Keratinocyte (primary cell): ENCODE measurements around the gene ZNF74. TPM values are rescaled to one million over a fixed set of nuclear protein-coding genes. Genes with fewer than 3 reads are reported as not detected.

ENCODE experiments used
- DNase-seq: peaks from one replicate; pipeline ENCODE4 v3.0.0-alpha.2; 2011; ENCODE audit warnings: low read depth, missing footprints, low spot score
- FAIRE-seq: peaks from 2 replicates; lab custom pipeline; 2011; peaks lifted over from hg19 to GRCh38; lab: Jason Lieb, UNC
- H2AFZ ChIP-seq: 2 replicates; pipeline ENCODE4 v1.6.0; 2012; ENCODE audit warnings: low read length, control low read depth, inconsistent platforms; ENCODE audit not compliant: control insufficient read depth
- H3K27ac ChIP-seq: 2 replicates; pipeline ENCODE4 v1.5.1; 2011; ENCODE audit warnings: low read length; ENCODE audit not compliant: control insufficient read depth, insufficient read depth
- H3K27me3 ChIP-seq: 3 replicates; pipeline ENCODE4 v1.6.0; 2011; ENCODE audit warnings: low read length; ENCODE audit not compliant: control insufficient read depth, insufficient read depth; ENCODE audit errors: extremely low read depth
- H3K36me3 ChIP-seq, 2 experiments: 2 replicates in 1 of 2; 3 replicates in 1 of 2; pipeline ENCODE4 v1.5.1; 2011; ENCODE audit warnings: low read length in 2 of 2, mild to moderate bottlenecking in 1 of 2; ENCODE audit not compliant: control insufficient read depth in 2 of 2, insufficient read depth in 2 of 2; ENCODE audit errors: extremely low read depth in 1 of 2
- H3K4me1 ChIP-seq: 3 replicates; pipeline ENCODE4 v1.5.1; 2011; ENCODE audit warnings: low read length; ENCODE audit not compliant: control insufficient read depth, insufficient read depth; ENCODE audit errors: extremely low read depth
- H3K4me2 ChIP-seq: 3 replicates; pipeline ENCODE4 v1.6.0; 2011; ENCODE audit warnings: low read depth, low read length; ENCODE audit not compliant: control insufficient read depth, insufficient read depth; ENCODE audit errors: extremely low read depth
- H3K4me3 ChIP-seq, 3 experiments: fragments of 200-600 bp in 1 of 3; sonication (generic) in 1 of 3; 2 replicates in 2 of 3; 3 replicates in 1 of 3; pipeline ENCODE4 v1.5.1; 2011 to 2016; ENCODE audit warnings: low read length in 3 of 3, mild to moderate bottlenecking in 3 of 3, control low read depth in 2 of 3, inconsistent platforms in 1 of 3, low read depth in 1 of 3, mixed read lengths in 1 of 3, mixed run types in 1 of 3, moderate library complexity in 1 of 3; ENCODE audit not compliant: control insufficient read depth in 2 of 3, insufficient read depth in 2 of 3; ENCODE audit errors: extremely low read depth in 1 of 3
- H3K79me2 ChIP-seq: 2 replicates; pipeline ENCODE4 v1.6.0; 2012; ENCODE audit warnings: low read length; ENCODE audit not compliant: control insufficient read depth, insufficient read depth
- H3K9ac ChIP-seq: 3 replicates; pipeline ENCODE4 v1.6.0; 2011; ENCODE audit warnings: low read length; ENCODE audit not compliant: control insufficient read depth, insufficient read depth; ENCODE audit errors: extremely low read depth
- H3K9me1 ChIP-seq: 3 replicates; pipeline ENCODE4 v1.6.0; 2011; ENCODE audit warnings: low read length; ENCODE audit not compliant: control insufficient read depth, insufficient read depth; ENCODE audit errors: extremely low read depth
- H3K9me3 ChIP-seq: 2 replicates; pipeline ENCODE4 v1.5.1; 2012; ENCODE audit warnings: low read depth, low read length; ENCODE audit not compliant: control insufficient read depth
- H4K20me1 ChIP-seq: 3 replicates; pipeline ENCODE4 v1.6.0; 2011; ENCODE audit warnings: low read length; ENCODE audit not compliant: control insufficient read depth, insufficient read depth; ENCODE audit errors: extremely low read depth
- CTCF ChIP-seq, 3 experiments: IDR thresholded peaks in 1 of 3; conservative IDR thresholded peaks in 1 of 3; optimal IDR thresholded peaks in 1 of 3; 2 replicates in 2 of 3; 3 replicates in 1 of 3; pipeline versions ENCODE3 to v1.5.1; 2011; ENCODE audit warnings: low read length in 3 of 3, mild to moderate bottlenecking in 3 of 3, moderate library complexity in 2 of 3, control low read depth in 1 of 3, inconsistent platforms in 1 of 3; ENCODE audit not compliant: insufficient read depth in 2 of 3; ENCODE audit errors: extremely low read depth in 1 of 3
- EZH2 ChIP-seq: IDR thresholded peaks from one replicate; pipeline ENCODE4 v1.6.1; 2012; ENCODE audit warnings: inconsistent platforms, mild to moderate bottlenecking, low read length, moderate library complexity
- dilution Hi-C: fragments of 300-500 bp; cut with MboI; formaldehyde crosslinking; loops from one replicate; pipeline ENCODE4 v1.7.0; 2020; ENCODE audit warnings: low sequenced_read_pairs; ENCODE audit not compliant: extremely low pct_ligation_motif_present
- polyA plus RNA-seq, 5 experiments: library from polyadenylated mRNA; depleted of rRNA in 3 of 5; stranded (reverse) in 3 of 5; stranded (forward) in 1 of 5; unstranded in 1 of 5; fragments of >200 nt; gene quantifications; 1 replicate in 1 of 5; 2 replicates in 3 of 5; 3 replicates in 1 of 5; pipeline versions ENCODE4 v1.2.1 to v1.2.3, GENCODE V29; 2011 to 2012; ENCODE audit warnings: missing spikeins in 2 of 5, low read depth in 1 of 5, low replicate concordance in 1 of 5

ZNF74 gene
- polyA plus RNA-seq, 1 donor (not counting 4 experiments of a cell fraction or from before 2014, with no cell fraction given), result 5.2 TPM

DNA sequence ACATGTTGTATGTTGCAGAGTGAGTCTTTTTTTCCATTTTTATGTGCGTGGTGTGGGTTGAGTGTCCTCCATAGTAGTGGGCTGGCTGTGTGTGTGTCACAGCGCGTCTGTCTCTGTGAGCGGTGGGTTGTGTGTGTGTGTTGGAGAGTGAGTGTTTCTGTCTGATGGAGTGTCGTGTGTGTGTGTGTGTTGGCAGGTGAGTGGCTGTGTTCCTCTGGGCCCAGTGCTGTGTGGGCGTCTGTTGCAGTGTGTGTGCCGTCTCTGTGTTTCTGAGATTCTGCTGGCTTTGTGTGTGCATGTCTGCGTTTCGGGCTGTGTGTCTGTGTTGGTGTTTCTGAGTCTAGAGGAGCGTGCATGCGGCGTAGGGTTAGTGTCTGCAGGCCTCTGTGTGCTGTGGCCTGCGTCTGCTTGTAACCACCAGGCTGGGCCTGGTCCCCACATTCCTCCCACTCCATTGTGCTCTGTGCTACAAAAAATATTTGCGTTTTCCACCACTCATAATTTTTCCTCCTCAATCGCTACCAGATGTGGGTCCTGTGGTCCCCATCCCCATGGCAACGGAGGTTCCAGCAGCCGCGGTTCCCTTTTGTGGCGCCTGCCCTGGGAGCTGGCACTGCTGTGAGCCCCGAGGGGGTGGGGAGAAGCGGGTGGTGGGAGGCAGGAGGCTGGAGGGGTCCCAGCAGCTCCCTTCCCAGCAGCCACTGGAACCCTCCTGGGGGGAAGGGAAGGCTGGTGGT is 28.5 kb downstream of the ZNF74 start:
- DNase-seq (no peak), FAIRE-seq (no peak)
- TF ChIP-seq EZH2 (no peak), CTCF (optimal IDR thresholded peaks at IDR 0.05 in 1 of 3, IDR thresholded peaks at IDR 0.05 in 1 of 3, conservative IDR thresholded peaks at IDR 0.05 in 1 of 3; ENCODE audit: extremely low read depth in 1 of 3, insufficient read depth in 2 of 3, low read length in 3 of 3) (no peak)
- no peaks in the 10 kb centered on the region for H3K36me3 ChIP-seq
- no peaks in the 10 kb centered on the region for H3K79me2 ChIP-seq
- H3K9ac ChIP-seq, result no peak overlapping the region
- no peaks in the 10 kb centered on the region for H3K9me3 ChIP-seq
- H3K4me2 ChIP-seq, result no peak overlapping the region
- H4K20me1 ChIP-seq, result no peaks in the 10 kb centered on the region
- H3K4me3 ChIP-seq, result no peak overlapping the region
- H3K9me1 ChIP-seq, result no peaks in the 10 kb centered on the region
- peaks cover 33% of the 10 kb centered on the region for H3K27me3 ChIP-seq
- no peak overlapping the region for H2AFZ ChIP-seq
- peaks cover 5% of the 10 kb centered on the region for H3K4me1 ChIP-seq
- no peak overlapping the region for H3K27ac ChIP-seq
- dilution Hi-C loops, result no loop called here

- H3K36me3 ChIP-seq, result no peaks in the 10 kb centered on the region
- H3K9me1 ChIP-seq, result no peaks in the 10 kb centered on the region
- no peak for FAIRE-seq
- no peaks in the 10 kb centered on the region for H4K20me1 ChIP-seq
- no peak overlapping the region for H3K4me2 ChIP-seq
- H3K27ac ChIP-seq, result no peak overlapping the region
- no peaks in the 10 kb centered on the region for H3K79me2 ChIP-seq
- no peak overlapping the region for H3K9ac ChIP-seq
- no peak overlapping the region for H2AFZ ChIP-seq
- TF ChIP-seq EZH2 (no peak), CTCF (optimal IDR thresholded peaks at IDR 0.05 in 1 of 3, IDR thresholded peaks at IDR 0.05 in 1 of 3, conservative IDR thresholded peaks at IDR 0.05 in 1 of 3; ENCODE audit: extremely low read depth in 1 of 3, insufficient read depth in 2 of 3, low read length in 3 of 3) (no peak)
- H3K4me1 ChIP-seq, result peaks cover 5% of the 10 kb centered on the region
- H3K9me3 ChIP-seq, result no peaks in the 10 kb centered on the region
- dilution Hi-C loops, result no loop called here
- DNase-seq, result no peak
- peaks cover 39% of the 10 kb centered on the region for H3K27me3 ChIP-seq
- H3K4me3 ChIP-seq, result no peak overlapping the region
These were observed 29.3 kb downstream of the ZNF74 start for GRCh38 chr22:20423008-20423905.
